Spleen (tissue), 7 donors: Measurements from ENCODE around the gene PTPRT.

Experiments
- POLR2A ChIP-seq, 3 donors: fragments of 450-650 bp; IDR thresholded peaks; one replicate each; pipeline ENCODE4 v1.5.1; 2017; ENCODE audit warnings: antibody characterized with exemption in 3 of 3, mild to moderate bottlenecking in 1 of 3
- TF ChIP-seq, protein P1 (sequence below), 11 experiments: fragments of 200-600 bp in 7 of 11; fragments of 450-650 bp in 4 of 11; sonication (generic) in 4 of 11; IDR thresholded peaks in 8 of 11; conservative IDR thresholded peaks in 3 of 11; 1 replicate in 7 of 11; 2 replicates in 4 of 11; pipeline versions ENCODE4 v1.4.0 to v1.8.0; 2016 to 2021; ENCODE audit warnings: antibody characterized with exemption in 11 of 11, inconsistent platforms in 4 of 11, mild to moderate bottlenecking in 1 of 11
- donor health status: DM: no; HTN: no; CAD: no; lungs with moderate emphysema.
- donor health status: DM: no; HTN: no; CAD: no.
- donor health status: DM: no; HTN: no; CAD: no.

- TF ChIP-seq, protein P1, sequence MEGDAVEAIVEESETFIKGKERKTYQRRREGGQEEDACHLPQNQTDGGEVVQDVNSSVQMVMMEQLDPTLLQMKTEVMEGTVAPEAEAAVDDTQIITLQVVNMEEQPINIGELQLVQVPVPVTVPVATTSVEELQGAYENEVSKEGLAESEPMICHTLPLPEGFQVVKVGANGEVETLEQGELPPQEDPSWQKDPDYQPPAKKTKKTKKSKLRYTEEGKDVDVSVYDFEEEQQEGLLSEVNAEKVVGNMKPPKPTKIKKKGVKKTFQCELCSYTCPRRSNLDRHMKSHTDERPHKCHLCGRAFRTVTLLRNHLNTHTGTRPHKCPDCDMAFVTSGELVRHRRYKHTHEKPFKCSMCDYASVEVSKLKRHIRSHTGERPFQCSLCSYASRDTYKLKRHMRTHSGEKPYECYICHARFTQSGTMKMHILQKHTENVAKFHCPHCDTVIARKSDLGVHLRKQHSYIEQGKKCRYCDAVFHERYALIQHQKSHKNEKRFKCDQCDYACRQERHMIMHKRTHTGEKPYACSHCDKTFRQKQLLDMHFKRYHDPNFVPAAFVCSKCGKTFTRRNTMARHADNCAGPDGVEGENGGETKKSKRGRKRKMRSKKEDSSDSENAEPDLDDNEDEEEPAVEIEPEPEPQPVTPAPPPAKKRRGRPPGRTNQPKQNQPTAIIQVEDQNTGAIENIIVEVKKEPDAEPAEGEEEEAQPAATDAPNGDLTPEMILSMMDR (IDR thresholded peaks at IDR 0.05 in 8 of 11, conservative IDR thresholded peaks at IDR 0.05 in 3 of 11), result no peak
- TF ChIP-seq POLR2A (IDR thresholded peaks at IDR 0.05), result no peak
Observed at GRCh38 chr20:42836339-42836738, 353.4 kb downstream of the PTPRT start.
